GM12878 (cell line): ENCODE data around the gene LRSAM1.

Experiments used
- ATF2 ChIP-seq: IDR thresholded peaks from 2 replicates; pipeline ENCODE4 v1.6.1; 2012; ENCODE audit warnings: low read length, inconsistent platforms
- CHD1 ChIP-seq: IDR thresholded peaks from 2 replicates; pipeline ENCODE4 v1.6.1; 2012; ENCODE audit warnings: low read depth, low read length, improper control_type of control experiment
- CTCF ChIP-seq, 3 experiments: IDR thresholded peaks in 2 of 3; conservative IDR thresholded peaks in 1 of 3; 2 replicates each; pipeline ENCODE4 v1.5.1; 2011; ENCODE audit warnings: low read depth in 3 of 3, low read length in 3 of 3, mild to moderate bottlenecking in 3 of 3, control low read depth in 2 of 3, moderate library complexity in 2 of 3, inconsistent platforms in 1 of 3, mixed read lengths in 1 of 3; ENCODE audit not compliant: control insufficient read depth in 2 of 3, insufficient read depth in 1 of 3; ENCODE audit errors: extremely low read depth in 1 of 3
- EP300 ChIP-seq, 2 experiments: fragments of 150-350 bp in 1 of 2; IDR thresholded peaks; 2 replicates each; pipeline ENCODE4 v1.6.1; 2011 to 2012; ENCODE audit warnings: low read depth in 2 of 2, low read length in 2 of 2, borderline replicate concordance in 1 of 2, improper control_type of control experiment in 1 of 2, inconsistent platforms in 1 of 2; ENCODE audit not compliant: control insufficient read depth in 1 of 2
- FOXK2 ChIP-seq: fragments of 450-650 bp; IDR thresholded peaks from 2 replicates; pipeline ENCODE4 v1.6.1; 2017; ENCODE audit warnings: mild to moderate bottlenecking, moderate library complexity
- JUND ChIP-seq: IDR thresholded peaks from 2 replicates; pipeline ENCODE4 v1.6.1; 2012; ENCODE audit warnings: low read depth, mild to moderate bottlenecking, low read length, improper control_type of control experiment, moderate library complexity
- MEF2B ChIP-seq: fragments of 450-650 bp; IDR thresholded peaks from 2 replicates; pipeline ENCODE4 v1.6.1; 2018; ENCODE audit warnings: mild to moderate bottlenecking, moderate library complexity; ENCODE audit not compliant: partially characterized antibody, poor library complexity, severe bottlenecking
- MXI1 ChIP-seq: fragments of 150-350 bp; IDR thresholded peaks from 2 replicates; pipeline ENCODE4 v1.6.1; 2011; ENCODE audit warnings: low read depth, mild to moderate bottlenecking, inconsistent platforms, low read length, improper control_type of control experiment
- POLR2A ChIP-seq: IDR thresholded peaks from 2 replicates; pipeline ENCODE4 v1.6.1; 2011; ENCODE audit warnings: low read depth, mild to moderate bottlenecking, low read length
- RFX5 ChIP-seq: IDR thresholded peaks from 2 replicates; pipeline ENCODE4 v1.6.1; 2011; ENCODE audit warnings: low read depth, low read length, improper control_type of control experiment
- SP1 ChIP-seq: IDR thresholded peaks from one replicate; pipeline ENCODE4 v1.6.1; 2011; ENCODE audit warnings: low read depth, low read length
- TCF12 ChIP-seq: IDR thresholded peaks from 2 replicates; pipeline ENCODE4 v1.6.1; 2011; ENCODE audit warnings: low read depth, mild to moderate bottlenecking, low read length
- YY1 ChIP-seq: IDR thresholded peaks from 2 replicates; pipeline ENCODE4 v1.6.1; 2011; ENCODE audit warnings: low read depth, mild to moderate bottlenecking, low read length
- ZBTB11 ChIP-seq: fragments of 450-650 bp; formaldehyde crosslinking; IDR thresholded peaks from 2 replicates; pipeline ENCODE4 v1.5.0; 2022; ENCODE audit warnings: mild to moderate bottlenecking, missing genetic modification characterization

- TF ChIP-seq POLR2A (no peak), ZBTB11 (no peak), SP1 (no peak), CHD1 (no peak), CTCF (IDR thresholded peaks at IDR 0.05 in 2 of 3, conservative IDR thresholded peaks at IDR 0.05 in 1 of 3; ENCODE audit: control insufficient read depth in 2 of 3, extremely low read depth in 1 of 3, insufficient read depth in 1 of 3, low read depth in 3 of 3, low read length in 3 of 3) (peak; percentile 42 to 60 (median 44); a peak in 5 of 6 replicates), JUND (no peak), FOXK2 (no peak), MEF2B (no peak), EP300 (IDR thresholded peaks at IDR 0.05; ENCODE audit: borderline replicate concordance in 1 of 2, control insufficient read depth in 1 of 2, low read depth in 2 of 2, low read length in 2 of 2) (no peak), RFX5 (no peak), MXI1 (no peak), TCF12 (no peak), ATF2 (no peak), YY1 (no peak)
Observed at GRCh38 chr9:127418037-127418471, 33.3 kb upstream of the LRSAM1 start.
